ENCODE results near the gene BMF. TPM values are rescaled to one million over a fixed set of nuclear protein-coding genes. Genes with fewer than 3 reads are reported as not detected.
"Not testable (repeated sequence)": the region's sequence is repeated elsewhere in the genome, so short reads cannot be mapped to it uniquely, and the experiment has no call there.

Gene BMF
- total and polyA plus RNA-seq, 8 donors: 16.2 to 58.6 (median 50.6) TPM

GRCh38 chr15:40080847-40081246 lies 27.8 kb downstream of the BMF start:
- Histone ChIP-seq H3K27ac (peak overlapping the region; percentile 71 to 80), H3K4me3 (peak overlapping the region in 1 of 2 donors; percentile 28), H3K36me3 (no peaks in the 10 kb centered on the region), H3K9me3 (no peaks in the 10 kb centered on the region), H3K4me1 (peaks cover 14 to 31% of the 10 kb centered on the region in 2 donors), H3K27me3 (no peaks in the 10 kb centered on the region)
- intact Hi-C loops (cut with DNase I): no loop called here
- no peak for DNase-seq
- TF ChIP-seq CTCF (IDR thresholded peaks at IDR 0.05): no peak
- ATAC-seq: no peak

- Histone ChIP-seq H3K27ac (peak overlapping the region in 1 of 2 donors; percentile 80), H3K9me3 (no peaks in the 10 kb centered on the region), H3K4me1 (peaks cover 14 to 39% of the 10 kb centered on the region in 2 donors), H3K36me3 (no peaks in the 10 kb centered on the region), H3K4me3 (no peak overlapping the region), H3K27me3 (no peaks in the 10 kb centered on the region)
- no peak for TF ChIP-seq CTCF (IDR thresholded peaks at IDR 0.05)
- intact Hi-C loops (cut with DNase I): no loop called here
- DNase-seq (no peak), ATAC-seq (no peak)
These were observed 28.6 kb downstream of the BMF start for GRCh38 chr15:40080104-40080503.

- DNase-seq: no peak
These were observed 29.2 kb downstream of the BMF start for GRCh38 chr15:40079456-40079855.

GRCh38 chr15:40075298-40076044 lies 33.2 kb downstream of the BMF start:
- peak overlapping the region; percentile 69 to 74 for H3K27ac ChIP-seq
- DNase-seq: no peak

More at GRCh38 chr15:40079456-40079855, 29.2 kb downstream of the BMF start:
- ATAC-seq: no peak
- Histone ChIP-seq H3K9me3 (no peaks in the 10 kb centered on the region), H3K27me3 (no peaks in the 10 kb centered on the region), H3K27ac (no peak overlapping the region), H3K4me1 (peaks cover 14 to 42% of the 10 kb centered on the region in 2 donors), H3K36me3 (no peaks in the 10 kb centered on the region), H3K4me3 (no peak overlapping the region)
- intact Hi-C loops (cut with DNase I): no loop called here
- no peak for TF ChIP-seq CTCF (IDR thresholded peaks at IDR 0.05)

GRCh38 chr15:40074656-40075055 lies 34.0 kb downstream of the BMF start:
- H3K27me3 ChIP-seq; ATAC-seq; H3K9me3 ChIP-seq; H3K4me3 ChIP-seq; DNase-seq; H3K36me3 ChIP-seq; intact Hi-C loops (cut with DNase I); H3K27ac ChIP-seq: not testable (repeated sequence)
- peaks cover 3 to 19% of the 10 kb centered on the region in 2 donors for H3K4me1 ChIP-seq

More at GRCh38 chr15:40075298-40076044, 33.2 kb downstream of the BMF start:
- intact Hi-C loops (cut with DNase I): no loop called here
- H3K36me3 ChIP-seq: no peaks in the 10 kb centered on the region
- H3K4me1 ChIP-seq: peaks cover 0 to 13% of the 10 kb centered on the region in 2 donors
- no peak for TF ChIP-seq CTCF (IDR thresholded peaks at IDR 0.05)
- H3K9me3 ChIP-seq: no peaks in the 10 kb centered on the region
- peak; percentile 59 for ATAC-seq
- H3K27me3 ChIP-seq: no peaks in the 10 kb centered on the region
- H3K4me3 ChIP-seq: no peak overlapping the region

GRCh38 chr15:40073716-40074490 lies 34.8 kb downstream of the BMF start:
- ATAC-seq; H3K4me3 ChIP-seq; DNase-seq; H3K27ac ChIP-seq; H3K36me3 ChIP-seq; H3K27me3 ChIP-seq; H3K9me3 ChIP-seq; intact Hi-C loops (cut with DNase I): not testable (repeated sequence)
- H3K4me1 ChIP-seq: peaks cover 8 to 27% of the 10 kb centered on the region in 2 donors
